Psoas muscle (tissue), 8 donors: ENCODE data around the gene ID3. TPM values are rescaled to one million over a fixed set of nuclear protein-coding genes. Genes with fewer than 3 reads are reported as not detected.
A peak's percentile ranks its signal among the peaks of the same experiment; 100 is the strongest.
"Not testable (repeated sequence)": the region's sequence is repeated elsewhere in the genome, so short reads cannot be mapped to it uniquely, and the experiment has no call there.

Experiments used
- ATAC-seq, 4 donors: fragments of 200-7000 bp; cut with Tn5 transposase; one replicate each; pipeline ENCODE4 v1.9.1; 2020; ENCODE audit warnings: moderate library complexity in 3 of 4, mild to moderate bottlenecking in 2 of 4
- DNase-seq, 2 donors: peaks; one replicate each; pipeline ENCODE4 v3.0.0-alpha.2; 2020
- H3K27ac ChIP-seq: fragments of 200-600 bp; one replicate; pipeline ENCODE4 v1.8.0; 2022
- H3K27me3 ChIP-seq, 3 donors: fragments of 200-600 bp in 1 of 3; one replicate each; pipeline versions ENCODE4 v1.6.1 to v1.8.0; 2013 to 2022; ENCODE audit warnings: low read length in 2 of 3, mild to moderate bottlenecking in 2 of 3, moderate library complexity in 1 of 3; ENCODE audit not compliant: insufficient read depth in 3 of 3
- H3K36me3 ChIP-seq, 2 donors: fragments of 200-600 bp in 1 of 2; one replicate each; pipeline versions ENCODE4 v1.6.1 to v1.8.0; 2013 to 2022; ENCODE audit warnings: low read depth in 1 of 2, mild to moderate bottlenecking in 1 of 2, moderate library complexity in 1 of 2; ENCODE audit not compliant: insufficient read depth in 1 of 2
- H3K4me1 ChIP-seq: fragments of 200-600 bp; one replicate; pipeline ENCODE4 v1.8.0; 2022
- H3K4me3 ChIP-seq: fragments of 200-600 bp; one replicate; pipeline ENCODE4 v1.8.0; 2022; ENCODE audit warnings: mild to moderate bottlenecking
- H3K9me3 ChIP-seq: fragments of 200-600 bp; one replicate; pipeline ENCODE4 v1.8.0; 2022
- CTCF ChIP-seq: fragments of 200-600 bp; IDR thresholded peaks from one replicate; pipeline ENCODE4 v1.8.0; 2022; ENCODE audit warnings: antibody characterized with exemption
- WGBS, 3 donors: extraction: QIAGEN DNeasy Blood & Tissue Kit; methylation state at CpG; one replicate each; pipeline versions ENCODE4 v1.1.6 to v1.1.7; 2013; 5-methylcytosine and 5-hydroxymethylcytosine counted together
- intact Hi-C, 2 donors: fragments of 100-400 bp; cut with DNase I; formaldehyde crosslinking; loops; one replicate each; pipeline versions ENCODE4 v1.11.0 to v1.14.2; 2022
- polyA plus RNA-seq, 3 donors: library from polyadenylated mRNA; stranded (reverse); fragments of 200-250 nt; gene quantifications; one replicate each; pipeline ENCODE4 v1.2.3, GENCODE V29; 2013
- total RNA-seq, 4 donors: library from RNA; stranded (reverse); fragmentation: NEBNext Ultra II Directional in 2 of 4; extraction: Animal tissue kit (Norgen Biotek cat#: 25700) in 2 of 4; gene quantifications; one replicate each; pipeline versions ENCODE4 v1.2.1 to v1.2.4, GENCODE V29; 2021 to 2023
- donor health status: healthy with polysubstance abuse.
- donor health status: DM: no; HTN: no; CAD: no; lungs with moderate emphysema.
- donor health status: Bipolar disorder and iron deficiency.
- donor health status: healthy.
- donor health status: DM: yes; HTN: yes; CAD: no.
- donor health status: DM: no; HTN: no; CAD: no.
- donor health status: DM: no; HTN: no; CAD: no.
- donor health status: DM: yes; HTN: yes; CAD: no.

Gene ID3
- total and polyA plus RNA-seq, 7 donors, result 17.8 to 126 (median 66.8) TPM

DNA sequence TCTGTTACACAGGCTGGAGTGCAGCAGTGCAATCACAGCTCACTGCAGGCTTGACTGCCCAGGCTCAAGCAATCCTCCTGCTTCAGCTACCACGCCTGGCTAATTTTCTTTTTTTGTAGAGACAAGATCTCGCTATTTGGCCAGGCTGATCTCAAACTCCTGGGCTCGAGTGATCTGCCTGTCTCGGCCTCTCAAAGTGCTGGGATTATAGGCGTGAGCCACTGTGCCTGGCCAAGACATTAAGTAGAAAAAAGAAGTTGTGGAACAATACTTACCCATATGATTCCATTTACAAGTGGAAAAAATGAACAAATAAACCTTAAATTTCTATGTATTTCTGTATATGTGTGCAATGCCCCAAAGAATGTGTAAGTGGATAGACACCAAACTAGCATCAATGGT is 30.3 kb upstream of the ID3 start:
- peak overlapping the region; percentile 12 for H3K27ac ChIP-seq
- no peak for ATAC-seq
- H3K9me3 ChIP-seq, result no peaks in the 10 kb centered on the region
- H3K27me3 ChIP-seq, result no peaks in the 10 kb centered on the region
- H3K36me3 ChIP-seq, result no peaks in the 10 kb centered on the region
- no peak for DNase-seq
- peaks cover 41% of the 10 kb centered on the region for H3K4me1 ChIP-seq
- intact Hi-C loops, result loop anchor here in 1 of 2 donors (5.0 kb wide), 1 partner anchor 37 kb away; no protein-coding TSS in a partner anchor
- WGBS, 3 donors, result 53 to 78% (median 62%) methylated on average over 5 of the region's 5 CpGs
- TF ChIP-seq CTCF, result no peak
- no peak overlapping the region for H3K4me3 ChIP-seq

DNA sequence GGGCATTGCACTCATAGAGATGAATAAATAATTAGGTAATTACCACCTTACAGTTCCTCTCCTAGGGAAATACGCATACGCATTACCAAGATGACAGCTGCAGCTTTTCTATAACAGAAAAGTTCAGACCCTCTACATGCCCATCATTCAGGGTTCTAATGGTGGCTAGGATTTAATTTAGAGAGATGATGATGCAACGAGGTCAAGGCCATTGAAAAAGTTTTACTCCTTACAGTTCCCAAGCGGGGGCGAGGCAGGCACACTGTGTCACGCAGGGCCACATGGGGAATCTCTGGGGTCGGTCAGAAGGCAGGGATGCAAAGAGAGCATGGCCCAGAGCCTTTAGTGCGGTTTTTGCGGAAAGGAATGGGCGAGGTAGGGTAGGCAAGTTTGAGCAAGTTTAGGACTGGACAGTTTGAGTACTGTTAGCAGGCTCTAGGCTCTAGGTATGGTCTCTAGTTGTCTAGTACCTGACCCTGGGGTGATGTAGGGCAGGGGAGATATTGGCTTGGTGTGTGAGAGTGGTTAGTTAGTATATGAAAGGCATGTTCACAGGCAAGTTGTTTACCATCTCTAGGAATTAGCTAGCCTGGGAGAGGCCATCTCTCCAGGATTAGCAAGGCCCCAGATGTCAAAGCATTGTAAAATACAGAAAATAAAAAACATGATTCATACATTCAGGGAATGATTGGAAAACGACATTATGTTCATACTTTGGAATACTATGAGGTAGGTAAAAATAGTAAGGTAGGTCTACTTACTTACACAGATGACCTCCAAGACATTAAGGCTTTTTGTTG is 29.6 kb upstream of the ID3 start:
- ATAC-seq (no peak), DNase-seq (no peak)
- no peaks in the 10 kb centered on the region for H3K9me3 ChIP-seq
- H3K27me3 ChIP-seq, result no peaks in the 10 kb centered on the region
- 75 to 84% (median 79%) methylated on average over 11 of the region's 11 CpGs for WGBS, 3 donors
- no peaks in the 10 kb centered on the region for H3K36me3 ChIP-seq
- H3K4me1 ChIP-seq, result peaks cover 41% of the 10 kb centered on the region
- no peak for TF ChIP-seq CTCF
- H3K4me3 ChIP-seq, result no peak overlapping the region
- H3K27ac ChIP-seq, result no peak overlapping the region
- intact Hi-C loops, result loop anchor here in 1 of 2 donors (5.0 kb wide), 1 partner anchor 37 kb away; no protein-coding TSS in a partner anchor

- H3K4me1 ChIP-seq, result peaks cover 19% of the 10 kb centered on the region
- H3K9me3 ChIP-seq, result no peaks in the 10 kb centered on the region
- H3K36me3 ChIP-seq, result no peaks in the 10 kb centered on the region
- intact Hi-C loops, result loop anchor here in 1 of 2 donors (5.0 kb wide), 1 partner anchor 33 kb away; no protein-coding TSS in a partner anchor
- no peak for TF ChIP-seq CTCF
- no peaks in the 10 kb centered on the region for H3K27me3 ChIP-seq
- ATAC-seq (peak; percentile 83 to 92 (median 88)), DNase-seq (peak; percentile 69 to 72)
- 34 to 48% (median 39%) methylated on average over 10 of the region's 10 CpGs for WGBS, 3 donors
- H3K27ac ChIP-seq, result peak overlapping the region; percentile 61
- H3K4me3 ChIP-seq, result no peak overlapping the region
Measured at GRCh38 chr1:23585321-23586022, 26.2 kb upstream of the ID3 start.

DNA sequence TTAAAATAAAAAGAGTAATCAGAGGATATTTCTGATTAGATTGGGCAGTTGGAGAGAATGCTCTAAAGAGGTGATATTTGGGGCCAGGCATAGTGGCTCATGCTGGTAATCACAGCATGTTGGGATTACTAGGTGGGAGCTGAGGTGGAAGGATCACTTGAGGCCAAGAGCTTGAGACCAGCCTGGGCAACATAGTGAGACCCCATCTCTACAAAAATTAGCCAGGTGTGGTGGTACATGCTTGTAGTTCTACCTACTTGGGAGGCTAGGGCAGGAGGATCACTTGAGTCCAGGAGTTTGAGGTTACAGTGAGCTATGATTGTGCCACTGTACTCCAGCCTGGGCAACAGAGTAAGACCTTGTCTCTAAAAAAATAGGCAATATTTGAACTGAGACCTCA is 24.4 kb upstream of the ID3 start:
- Histone ChIP-seq H3K4me1 (peaks cover 18% of the 10 kb centered on the region), H3K27ac (peak overlapping the region; percentile 4)
- DNase-seq, H3K27me3 ChIP-seq, intact Hi-C loops, H3K4me3 ChIP-seq, ATAC-seq, H3K36me3 ChIP-seq, H3K9me3 ChIP-seq: not testable (repeated sequence)

DNA sequence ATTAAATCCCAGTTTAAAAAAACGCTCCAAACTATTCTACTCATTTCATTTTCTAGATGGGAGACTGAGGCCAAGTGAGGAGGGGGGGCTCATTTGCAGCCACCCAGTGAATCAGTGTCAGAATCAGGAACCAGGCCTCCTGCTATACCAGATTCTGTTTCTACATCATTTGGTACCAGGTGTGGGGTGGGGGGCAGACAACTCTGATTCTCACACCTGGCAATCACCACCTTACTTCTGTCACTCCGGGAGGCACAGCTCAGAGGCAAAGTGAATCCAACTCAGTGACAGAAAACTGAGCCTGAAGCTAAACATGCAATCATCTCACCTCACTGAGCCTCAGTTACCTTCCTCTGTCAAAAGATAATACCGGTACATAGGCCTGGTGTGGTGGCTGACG is 23.5 kb upstream of the ID3 start:
- Histone ChIP-seq H3K27ac (peak overlapping the region; percentile 15), H3K4me3 (no peak overlapping the region)
- no peak for ATAC-seq

More for the DNA sequence above, 23.5 kb upstream of the ID3 start:
- H3K9me3 ChIP-seq, result no peaks in the 10 kb centered on the region
- TF ChIP-seq CTCF, result no peak
- no peaks in the 10 kb centered on the region for H3K27me3 ChIP-seq
- 88 to 92% (median 88%) methylated on average over 4 of the region's 4 CpGs for WGBS, 3 donors
- no peak for DNase-seq
- H3K4me1 ChIP-seq, result peaks cover 14% of the 10 kb centered on the region
- H3K36me3 ChIP-seq, result no peaks in the 10 kb centered on the region
- intact Hi-C loops, result no loop called here
